Panc1 (cell line): Measurements from ENCODE around the gene HNRNPH2. TPM values are rescaled to one million over a fixed set of nuclear protein-coding genes. Genes with fewer than 3 reads are reported as not detected.

Source experiments
- ATAC-seq: fragments of 200-7000 bp; cut with Tn5 transposase; 2 replicates; pipeline ENCODE4 v1.9.1; 2020; ENCODE audit warnings: mild to moderate bottlenecking, moderate library complexity
- BruUV-seq: library from RNA; stranded (reverse); fragments of 400-500 nt; replicated peaks from 2 replicates; lab custom pipeline; 2021; lab: Mats Ljungman, UMichigan
- CTCF ChIA-PET: fragments of 300-600 bp; sonication (Branson Sonifier 250); formaldehyde crosslinking; loops from one replicate; lab custom pipeline; 2022; ENCODE audit warnings: antibody characterized with exemption; lab: Charles Lee
- POLR2A ChIA-PET: fragments of 300-600 bp; sonication (Branson Sonifier 250); formaldehyde crosslinking; loops from one replicate; lab custom pipeline; 2022; ENCODE audit warnings: antibody characterized with exemption; lab: Charles Lee
- DNase-seq: peaks from one replicate; pipeline ENCODE4 v3.0.0-alpha.2; 2010; ENCODE audit warnings: low read depth, low spot score
- H3K27ac ChIP-seq: 2 replicates; pipeline ENCODE4 v1.5.1; 2011; ENCODE audit warnings: mild to moderate bottlenecking, low read length, inconsistent platforms
- H3K27me3 ChIP-seq: fragments of 200-500 bp; sonication (Bioruptor generic); 2 replicates; pipeline ENCODE4 v1.6.0; 2014; ENCODE audit warnings: low read length, inconsistent platforms; ENCODE audit not compliant: control insufficient read depth, insufficient read depth
- H3K36me3 ChIP-seq: fragments of 200-500 bp; sonication (Bioruptor generic); 2 replicates; pipeline ENCODE4 v1.5.1; 2014; ENCODE audit warnings: inconsistent platforms, mild to moderate bottlenecking, low read length, moderate library complexity; ENCODE audit not compliant: control insufficient read depth, insufficient read depth
- H3K4me1 ChIP-seq: 2 replicates; pipeline ENCODE4 v1.5.1; 2011; ENCODE audit warnings: inconsistent platforms, mild to moderate bottlenecking, low read length, moderate library complexity; ENCODE audit not compliant: control insufficient read depth, insufficient read depth
- H3K4me3 ChIP-seq, 2 experiments: 2 replicates each; pipeline ENCODE4 v1.5.1; 2011 to 2012; ENCODE audit warnings: low read depth in 2 of 2, low read length in 2 of 2, mild to moderate bottlenecking in 2 of 2, inconsistent platforms in 1 of 2, moderate library complexity in 1 of 2
- H3K9me3 ChIP-seq: fragments of 200-500 bp; sonication (Bioruptor generic); 2 replicates; pipeline ENCODE4 v1.5.1; 2014; ENCODE audit warnings: low read depth, mild to moderate bottlenecking, inconsistent platforms, low read length, moderate library complexity; ENCODE audit not compliant: control insufficient read depth, insufficient read depth
- POLR2AphosphoS5 ChIP-seq: IDR thresholded peaks from 2 replicates; pipeline ENCODE4 v1.6.1; 2012; ENCODE audit warnings: mild to moderate bottlenecking, low read depth, low read length, moderate library complexity
- SIN3A ChIP-seq: IDR thresholded peaks from 2 replicates; pipeline ENCODE4 v1.6.1; 2012; ENCODE audit warnings: low read depth, mild to moderate bottlenecking, low read length, moderate library complexity, borderline replicate concordance; ENCODE audit not compliant: insufficient read depth
- TCF7L2 ChIP-seq: IDR thresholded peaks from 2 replicates; pipeline ENCODE4 v1.6.1; 2011; ENCODE audit warnings: mild to moderate bottlenecking, low read depth, low read length, inconsistent platforms
- in situ Hi-C: cut with HindIII; loops from 2 replicates; pipeline ENCODE4 v1.10.0; 2016; ENCODE audit warnings: low sequenced_read_pairs, low pct_unique_long_range_greater_than_20kb
- intact Hi-C: fragments of 100-400 bp; cut with micrococcal nuclease; formaldehyde crosslinking; loops from one replicate; pipeline ENCODE4 v1.10.0; 2022; ENCODE audit not compliant: unreplicated experiment
- total RNA-seq: library from RNA; stranded (reverse); gene quantifications from one replicate; pipeline ENCODE4 v1.2.1, GENCODE V29; 2021; ENCODE audit not compliant: unreplicated experiment
- TF ChIP-seq, protein P1 (sequence below): fragments of 450-650 bp; IDR thresholded peaks from 2 replicates; pipeline ENCODE4 v1.5.1; 2017; ENCODE audit warnings: mild to moderate bottlenecking
- TF ChIP-seq, protein P2 (sequence below), 2 experiments: IDR thresholded peaks; 2 replicates each; pipeline ENCODE4 v1.6.1; 2011 to 2012; ENCODE audit warnings: low read depth in 2 of 2, control low read depth in 1 of 2, low read length in 1 of 2, mild to moderate bottlenecking in 1 of 2, moderate library complexity in 1 of 2; ENCODE audit not compliant: insufficient read depth in 1 of 2

The HNRNPH2 gene
- total RNA-seq, 1 experiment from 2014 or later: 91.5 TPM

DNA sequence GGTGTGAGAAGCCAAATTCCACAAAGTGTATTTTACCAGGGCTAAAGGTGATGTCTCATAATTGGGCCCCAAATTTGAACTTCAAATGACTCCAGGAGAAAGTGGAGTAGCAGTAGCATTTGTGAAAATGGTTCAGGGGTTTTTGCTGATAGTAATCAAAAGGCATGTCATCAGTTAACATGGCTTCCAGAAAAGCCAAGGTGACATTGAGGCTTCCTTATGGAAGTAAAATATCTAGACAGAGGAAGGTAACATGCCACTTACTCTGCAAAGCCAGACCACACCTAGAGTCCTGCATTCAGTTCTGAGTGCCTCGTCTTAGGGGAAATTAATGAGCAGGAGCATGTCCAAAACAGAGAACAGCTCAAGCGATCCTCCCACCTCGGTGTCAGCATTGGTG lies 19.4 kb upstream of the HNRNPH2 start:
- no peak overlapping the region for H3K27ac ChIP-seq
- H3K27me3 ChIP-seq: no peaks in the 10 kb centered on the region
- TF ChIP-seq TCF7L2: no peak
- TF ChIP-seq SIN3A: no peak
- H3K9me3 ChIP-seq: no peaks in the 10 kb centered on the region
- peaks cover 14% of the 10 kb centered on the region for H3K4me1 ChIP-seq
- intact Hi-C loops: no loop called here
- in situ Hi-C loops: no loop called here
- ATAC-seq (no peak), DNase-seq (no peak)
- H3K36me3 ChIP-seq: peaks cover 11% of the 10 kb centered on the region
- BruUV-seq: no TSS peak
- no peak overlapping the region for H3K4me3 ChIP-seq
- ChIA-PET POLR2A (no interaction called here), CTCF (no interaction called here)

DNA sequence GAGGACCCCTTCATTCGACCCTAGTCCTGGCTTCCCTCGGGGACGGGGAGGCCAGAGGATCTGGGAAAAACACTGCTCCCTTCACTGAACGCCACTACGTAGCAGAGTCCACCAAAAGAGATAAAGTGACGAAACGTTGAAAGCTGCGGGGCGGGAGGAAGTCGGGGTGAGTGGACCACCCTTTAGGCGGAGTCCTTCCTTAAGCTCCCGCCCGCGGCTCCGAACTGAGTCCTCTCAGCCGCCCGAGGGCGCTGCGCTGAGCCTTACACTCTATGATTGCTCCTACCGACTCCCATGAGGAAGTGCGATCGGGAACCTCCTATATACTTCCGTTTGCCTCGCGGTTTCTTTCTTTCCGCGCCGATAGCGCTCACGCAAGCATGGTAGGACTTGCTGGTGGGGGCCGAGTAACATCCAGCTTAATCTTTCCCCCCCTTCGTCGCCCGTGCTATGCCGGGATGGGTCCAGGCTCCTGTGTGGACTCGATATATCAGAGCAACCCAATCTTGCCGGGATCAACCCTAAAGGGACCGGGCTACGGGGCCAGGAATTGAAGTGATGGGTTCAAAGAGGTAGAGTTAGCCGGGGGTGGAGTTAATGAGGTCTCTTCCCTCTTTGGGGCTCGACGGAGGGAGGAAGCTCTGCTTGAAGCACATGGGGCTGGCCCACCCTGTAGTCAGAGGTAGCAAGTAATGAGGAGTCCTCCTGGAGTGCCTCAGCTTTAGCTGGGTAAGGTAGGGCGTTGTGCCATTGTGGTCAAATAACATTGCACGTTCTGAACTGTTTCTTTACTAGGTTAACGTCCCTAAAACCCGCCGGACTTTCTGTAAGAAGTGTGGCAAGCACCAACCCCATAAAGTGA lies 17.1 kb upstream of the HNRNPH2 start, which contains the start of gene RPL36A:
Gene RPL36A, plus strand, starts transcription at position 348 of the 862 bp plus-strand sequence. Its CDS starts 33 bp downstream, at position 381.
- ATAC-seq (peak; percentile 98), DNase-seq (peak; percentile 81)
- Histone ChIP-seq H3K4me1 (peaks cover 14% of the 10 kb centered on the region), H3K9me3 (no peaks in the 10 kb centered on the region), H3K36me3 (peaks cover 14% of the 10 kb centered on the region), H3K27me3 (no peaks in the 10 kb centered on the region), H3K27ac (peak within 1 kb of the TSS; percentile 98), H3K4me3 (peak within 1 kb of the TSS; percentile 68 to 84)
- TSS peak; percentile 81 for BruUV-seq
- ChIA-PET CTCF (interaction anchor here (1.2 to 1.7 kb wide), 2 partner anchors 28 to 227 kb away, joined by 3 to 5 read pairs; partner anchors contain the start of gene ARMCX6), POLR2A (interaction anchor here (0.5 to 1.0 kb wide), 4 partner anchors 14 to 519 kb away, joined by 3 to 14 read pairs (median 10); no protein-coding TSS in a partner anchor)
- in situ Hi-C loops: no loop called here
- intact Hi-C loops: loop anchor here (2.0 kb wide), 1 partner anchor 42 kb away; the partner anchor contains the start of gene TIMM8A
- peak; percentile 73; the same call in 1 of the 2 replicates for TF ChIP-seq TCF7L2
- peak; percentile 69; the same call in 1 of the 2 replicates for TF ChIP-seq SIN3A
- TF ChIP-seq, protein P1, sequence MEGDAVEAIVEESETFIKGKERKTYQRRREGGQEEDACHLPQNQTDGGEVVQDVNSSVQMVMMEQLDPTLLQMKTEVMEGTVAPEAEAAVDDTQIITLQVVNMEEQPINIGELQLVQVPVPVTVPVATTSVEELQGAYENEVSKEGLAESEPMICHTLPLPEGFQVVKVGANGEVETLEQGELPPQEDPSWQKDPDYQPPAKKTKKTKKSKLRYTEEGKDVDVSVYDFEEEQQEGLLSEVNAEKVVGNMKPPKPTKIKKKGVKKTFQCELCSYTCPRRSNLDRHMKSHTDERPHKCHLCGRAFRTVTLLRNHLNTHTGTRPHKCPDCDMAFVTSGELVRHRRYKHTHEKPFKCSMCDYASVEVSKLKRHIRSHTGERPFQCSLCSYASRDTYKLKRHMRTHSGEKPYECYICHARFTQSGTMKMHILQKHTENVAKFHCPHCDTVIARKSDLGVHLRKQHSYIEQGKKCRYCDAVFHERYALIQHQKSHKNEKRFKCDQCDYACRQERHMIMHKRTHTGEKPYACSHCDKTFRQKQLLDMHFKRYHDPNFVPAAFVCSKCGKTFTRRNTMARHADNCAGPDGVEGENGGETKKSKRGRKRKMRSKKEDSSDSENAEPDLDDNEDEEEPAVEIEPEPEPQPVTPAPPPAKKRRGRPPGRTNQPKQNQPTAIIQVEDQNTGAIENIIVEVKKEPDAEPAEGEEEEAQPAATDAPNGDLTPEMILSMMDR: peak; percentile 93
- TF ChIP-seq, protein P2, sequence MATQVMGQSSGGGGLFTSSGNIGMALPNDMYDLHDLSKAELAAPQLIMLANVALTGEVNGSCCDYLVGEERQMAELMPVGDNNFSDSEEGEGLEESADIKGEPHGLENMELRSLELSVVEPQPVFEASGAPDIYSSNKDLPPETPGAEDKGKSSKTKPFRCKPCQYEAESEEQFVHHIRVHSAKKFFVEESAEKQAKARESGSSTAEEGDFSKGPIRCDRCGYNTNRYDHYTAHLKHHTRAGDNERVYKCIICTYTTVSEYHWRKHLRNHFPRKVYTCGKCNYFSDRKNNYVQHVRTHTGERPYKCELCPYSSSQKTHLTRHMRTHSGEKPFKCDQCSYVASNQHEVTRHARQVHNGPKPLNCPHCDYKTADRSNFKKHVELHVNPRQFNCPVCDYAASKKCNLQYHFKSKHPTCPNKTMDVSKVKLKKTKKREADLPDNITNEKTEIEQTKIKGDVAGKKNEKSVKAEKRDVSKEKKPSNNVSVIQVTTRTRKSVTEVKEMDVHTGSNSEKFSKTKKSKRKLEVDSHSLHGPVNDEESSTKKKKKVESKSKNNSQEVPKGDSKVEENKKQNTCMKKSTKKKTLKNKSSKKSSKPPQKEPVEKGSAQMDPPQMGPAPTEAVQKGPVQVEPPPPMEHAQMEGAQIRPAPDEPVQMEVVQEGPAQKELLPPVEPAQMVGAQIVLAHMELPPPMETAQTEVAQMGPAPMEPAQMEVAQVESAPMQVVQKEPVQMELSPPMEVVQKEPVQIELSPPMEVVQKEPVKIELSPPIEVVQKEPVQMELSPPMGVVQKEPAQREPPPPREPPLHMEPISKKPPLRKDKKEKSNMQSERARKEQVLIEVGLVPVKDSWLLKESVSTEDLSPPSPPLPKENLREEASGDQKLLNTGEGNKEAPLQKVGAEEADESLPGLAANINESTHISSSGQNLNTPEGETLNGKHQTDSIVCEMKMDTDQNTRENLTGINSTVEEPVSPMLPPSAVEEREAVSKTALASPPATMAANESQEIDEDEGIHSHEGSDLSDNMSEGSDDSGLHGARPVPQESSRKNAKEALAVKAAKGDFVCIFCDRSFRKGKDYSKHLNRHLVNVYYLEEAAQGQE (IDR thresholded peaks at IDR 0.05; ENCODE audit: insufficient read depth in 1 of 2, low read depth in 2 of 2, low read length in 1 of 2): no peak
- peak; percentile 100 for TF ChIP-seq POLR2AphosphoS5
